OCI-LY3 (cell line): ENCODE data around the gene CALD1.

Experiments
- H2AFZ ChIP-seq: fragments of 200-600, 300-600 bp; shearing (Covaris generic); 2 replicates; pipeline ENCODE4 v1.6.0; 2014; ENCODE audit warnings: antibody characterized with exemption, low read depth, low read length
- H3K27ac ChIP-seq: fragments of 200-600, 300-600 bp; sonication (generic); 2 replicates; pipeline ENCODE4 v1.5.1; 2014; ENCODE audit warnings: mild to moderate bottlenecking, low read length, moderate library complexity, mixed read lengths
- H3K27me3 ChIP-seq: fragments of 200-600, 300-600 bp; sonication (generic); 2 replicates; pipeline ENCODE4 v1.6.1; 2014; ENCODE audit warnings: low read depth, low read length, mixed read lengths
- H3K36me3 ChIP-seq: fragments of 200-600, 300-600 bp; sonication (generic); replicated peaks from 2 replicates; pipeline ENCODE3; 2014; ENCODE audit warnings: low read depth, low read length, mixed read lengths
- H3K4me1 ChIP-seq: fragments of 300-600, 200-600 bp; sonication (generic); 2 replicates; pipeline ENCODE4 v1.6.1; 2014; ENCODE audit warnings: low read length, mixed read lengths
- H3K4me2 ChIP-seq: fragments of 200-600, 300-600 bp; sonication (generic); 2 replicates; pipeline ENCODE4 v1.6.1; 2014; ENCODE audit warnings: low read length, mixed read lengths
- H3K4me3 ChIP-seq: fragments of 300-600, 200-600 bp; sonication (generic); 2 replicates; pipeline ENCODE4 v1.5.1; 2014; ENCODE audit warnings: antibody characterized with exemption, mild to moderate bottlenecking, low read length, moderate library complexity
- H3K79me2 ChIP-seq: fragments of 300-600, 200-600 bp; shearing (Covaris generic); 2 replicates; pipeline ENCODE4 v1.6.1; 2014; ENCODE audit warnings: mild to moderate bottlenecking, low read length, mixed read lengths
- H3K9ac ChIP-seq: fragments of 300-600, 200-600 bp; shearing (Covaris generic); 2 replicates; pipeline ENCODE4 v1.6.0; 2014; ENCODE audit warnings: mild to moderate bottlenecking, low read length, moderate library complexity
- H3K9me3 ChIP-seq: fragments of 200-600, 300-600 bp; shearing (Covaris generic); 2 replicates; pipeline ENCODE4 v1.6.1; 2014; ENCODE audit warnings: low read length, mixed read lengths; ENCODE audit not compliant: insufficient read depth
- H4K20me1 ChIP-seq: fragments of 200-600, 300-600 bp; sonication (generic); 2 replicates; pipeline ENCODE4 v1.6.1; 2016; ENCODE audit warnings: low read length, mixed read lengths; ENCODE audit not compliant: insufficient read depth
- CTCF ChIP-seq: fragments of 200-600, 300-600 bp; sonication (generic); IDR thresholded peaks from 2 replicates; pipeline ENCODE4 v1.5.1; 2014; ENCODE audit warnings: antibody characterized with exemption, low read length, low read depth
- EZH2phosphoT487 ChIP-seq: fragments of 200-600 bp; shearing (Covaris generic); IDR thresholded peaks from 2 replicates; pipeline ENCODE4 v1.6.1; 2018; ENCODE audit warnings: antibody characterized with exemption, mixed run types, low read depth

Gene CALD1

GRCh38 chr7:134993877-134994456, 214.5 kb downstream of the CALD1 start:
- H3K27ac ChIP-seq, result no peak overlapping the region
- H3K79me2 ChIP-seq, result no peaks in the 10 kb centered on the region
- no peaks in the 10 kb centered on the region for H3K27me3 ChIP-seq
- peaks cover 18% of the 10 kb centered on the region for H3K4me1 ChIP-seq
- no peak overlapping the region for H3K9ac ChIP-seq
- TF ChIP-seq EZH2phosphoT487 (no peak), CTCF (no peak)
- H3K4me3 ChIP-seq, result no peak overlapping the region
- H3K36me3 ChIP-seq, result peaks cover 17% of the 10 kb centered on the region
- H3K9me3 ChIP-seq, result no peaks in the 10 kb centered on the region
- no peak overlapping the region for H3K4me2 ChIP-seq
- H2AFZ ChIP-seq, result no peak overlapping the region
- no peaks in the 10 kb centered on the region for H4K20me1 ChIP-seq

- H3K9ac ChIP-seq, result no peak overlapping the region
- no peaks in the 10 kb centered on the region for H4K20me1 ChIP-seq
- no peak for TF ChIP-seq EZH2phosphoT487
- TF ChIP-seq CTCF, result no peak
- no peaks in the 10 kb centered on the region for H3K27me3 ChIP-seq
- H3K9me3 ChIP-seq, result no peaks in the 10 kb centered on the region
- no peak overlapping the region for H2AFZ ChIP-seq
- no peak overlapping the region for H3K27ac ChIP-seq
- H3K4me3 ChIP-seq, result no peak overlapping the region
- no peak overlapping the region for H3K4me2 ChIP-seq
- H3K4me1 ChIP-seq, result peaks cover 18% of the 10 kb centered on the region
- peaks cover 13% of the 10 kb centered on the region for H3K36me3 ChIP-seq
- H3K79me2 ChIP-seq, result no peaks in the 10 kb centered on the region
These were observed 216.0 kb downstream of the CALD1 start for GRCh38 chr7:134995239-134996096.

GRCh38 chr7:134996097-134996550, 216.7 kb downstream of the CALD1 start:
- Histone ChIP-seq H3K4me1 (peaks cover 18% of the 10 kb centered on the region), H2AFZ (no peak overlapping the region), H3K27ac (no peak overlapping the region), H3K4me2 (no peak overlapping the region), H3K36me3 (peaks cover 13% of the 10 kb centered on the region), H3K4me3 (no peak overlapping the region), H3K79me2 (no peaks in the 10 kb centered on the region), H3K9ac (no peak overlapping the region), H3K27me3 (no peaks in the 10 kb centered on the region), H4K20me1 (no peaks in the 10 kb centered on the region), H3K9me3 (no peaks in the 10 kb centered on the region)
- TF ChIP-seq EZH2phosphoT487, result no peak
- TF ChIP-seq CTCF, result no peak

DNA sequence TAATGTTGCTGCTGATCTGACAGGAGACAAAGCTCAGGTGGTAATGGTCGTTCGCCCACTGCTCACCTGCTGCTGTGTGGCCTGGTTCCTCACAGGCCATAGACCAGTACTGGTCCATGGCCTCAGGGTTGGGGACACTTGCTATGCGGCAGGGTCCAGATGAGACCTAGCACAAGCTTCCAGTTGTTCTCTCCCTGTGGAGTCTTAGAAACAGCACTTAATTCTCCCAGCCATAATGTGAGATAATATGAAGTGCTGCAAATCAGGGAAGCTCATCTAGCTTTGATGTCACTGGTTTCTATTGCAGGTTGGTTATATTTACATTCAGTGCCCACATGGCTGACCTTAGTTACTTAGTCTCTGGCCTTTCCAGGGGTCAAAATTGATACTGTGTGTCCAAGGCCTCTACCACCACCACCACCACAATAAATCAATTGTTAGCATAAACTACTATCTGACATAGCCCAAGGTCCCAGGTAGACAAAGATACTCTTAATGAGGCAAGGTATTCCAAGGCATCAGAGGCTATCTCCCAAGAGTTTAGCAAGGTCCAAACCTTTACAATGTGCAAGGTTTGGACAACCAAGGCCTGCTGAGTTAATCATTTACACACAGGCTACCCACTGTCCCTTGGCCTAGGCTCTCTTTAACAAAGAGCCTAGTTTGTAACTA, 217.9 kb downstream of the CALD1 start:
- Histone ChIP-seq H3K4me2 (no peak overlapping the region), H3K36me3 (peaks cover 13% of the 10 kb centered on the region)

More for the DNA sequence above, 217.9 kb downstream of the CALD1 start:
- Histone ChIP-seq H3K4me3 (no peak overlapping the region), H3K27ac (no peak overlapping the region), H3K9ac (no peak overlapping the region), H3K27me3 (no peaks in the 10 kb centered on the region), H4K20me1 (no peaks in the 10 kb centered on the region), H2AFZ (no peak overlapping the region), H3K4me1 (peaks cover 14% of the 10 kb centered on the region), H3K9me3 (no peaks in the 10 kb centered on the region), H3K79me2 (no peaks in the 10 kb centered on the region)
- no peak for TF ChIP-seq CTCF
- TF ChIP-seq EZH2phosphoT487, result no peak
